ENCODE results near the gene PRDX5. TPM values are rescaled to one million over a fixed set of nuclear protein-coding genes. Genes with fewer than 3 reads are reported as not detected.

Gene PRDX5
- total RNA-seq, 2 donors from 2014 or later, result 401 to 435 TPM

- Histone ChIP-seq H3K27me3 (no peaks in the 10 kb centered on the region), H3K36me3 (peaks cover 24% of the 10 kb centered on the region), H3K4me3 (peak overlapping the region; percentile 71 to 75), H3K9me3 (no peaks in the 10 kb centered on the region), H3K27ac (peak overlapping the region in 1 of 2 donors; percentile 88), H3K4me1 (peaks cover 0 to 51% of the 10 kb centered on the region in 2 donors)
- TF ChIP-seq CTCF (IDR thresholded peaks at IDR 0.05), result no peak
- DNase-seq (ENCODE audit: low spot score), result no peak
Observed at GRCh38 chr11:64359712-64360445, 42.0 kb downstream of the PRDX5 start.

- TF ChIP-seq CTCF (IDR thresholded peaks at IDR 0.05), result no peak
- Histone ChIP-seq H3K36me3 (peaks cover 30% of the 10 kb centered on the region), H3K4me1 (peaks cover 0 to 45% of the 10 kb centered on the region in 2 donors), H3K9me3 (no peaks in the 10 kb centered on the region), H3K27me3 (no peaks in the 10 kb centered on the region), H3K27ac (no peak overlapping the region), H3K4me3 (peak overlapping the region in 1 of 2 donors; percentile 75)
- DNase-seq (ENCODE audit: low spot score), result no peak
Observed at GRCh38 chr11:64360448-64360921, 42.6 kb downstream of the PRDX5 start.

- no peak overlapping the region for H3K27ac ChIP-seq
- H3K9me3 ChIP-seq, result no peaks in the 10 kb centered on the region
- TF ChIP-seq CTCF (IDR thresholded peaks at IDR 0.05), result no peak
- H3K36me3 ChIP-seq, result peaks cover 42% of the 10 kb centered on the region
- peaks cover 0 to 35% of the 10 kb centered on the region in 2 donors for H3K4me1 ChIP-seq
- H3K4me3 ChIP-seq, result no peak overlapping the region
- H3K27me3 ChIP-seq, result no peaks in the 10 kb centered on the region
- DNase-seq (ENCODE audit: low spot score), result no peak
Observed at GRCh38 chr11:64361659-64362058, 43.7 kb downstream of the PRDX5 start.

GRCh38 chr11:64362339-64362738 is 44.4 kb downstream of the PRDX5 start:
- H3K27me3 ChIP-seq, result no peaks in the 10 kb centered on the region
- H3K9me3 ChIP-seq, result no peaks in the 10 kb centered on the region
- H3K4me3 ChIP-seq, result no peak overlapping the region
- H3K27ac ChIP-seq, result no peak overlapping the region
- H3K36me3 ChIP-seq, result peaks cover 48% of the 10 kb centered on the region
- peaks cover 0 to 31% of the 10 kb centered on the region in 2 donors for H3K4me1 ChIP-seq
- no peak for DNase-seq (ENCODE audit: low spot score)
- TF ChIP-seq CTCF (IDR thresholded peaks at IDR 0.05), result no peak

GRCh38 chr11:64364435-64364834 is 46.5 kb downstream of the PRDX5 start:
- Histone ChIP-seq H3K36me3 (peaks cover 65% of the 10 kb centered on the region), H3K4me3 (no peak overlapping the region), H3K9me3 (no peaks in the 10 kb centered on the region), H3K4me1 (peaks cover 0 to 13% of the 10 kb centered on the region in 2 donors), H3K27me3 (no peaks in the 10 kb centered on the region), H3K27ac (no peak overlapping the region)
- no peak for DNase-seq (ENCODE audit: low spot score)
- no peak for TF ChIP-seq CTCF (IDR thresholded peaks at IDR 0.05)

All from right atrium auricular region (tissue), 2 donors.